K562 (cell line): Measurements from ENCODE around the gene SELENOO. TPM values are rescaled to one million over a fixed set of nuclear protein-coding genes. Genes with fewer than 3 reads are reported as not detected.

Experiments
- ATAC-seq: fragments of 200-7000 bp; cut with Tn5 transposase; 3 replicates; pipeline ENCODE4 v1.9.1; 2020; ENCODE audit warnings: moderate library complexity
- BruUV-seq: library from RNA; stranded (reverse); fragments of 400-500 nt; replicated peaks from 2 replicates; lab custom pipeline; 2021; lab: Mats Ljungman, UMichigan
- CTCF ChIA-PET: fragments of 300-600 bp; formaldehyde crosslinking; extraction: SDS; loops from one replicate; lab custom pipeline; 2021; ENCODE audit warnings: low intra/inter-chr PET ratio; lab: Yijun Ruan, JAX
- POLR2A ChIA-PET: fragments of 300-600, 350-650 bp; sonication (Branson Sonifier 250); formaldehyde crosslinking; extraction: SDS; loops from one replicate; lab custom pipeline; 2021; ENCODE audit warnings: antibody characterized with exemption, inconsistent platforms; lab: Yijun Ruan, JAX
- DNase-seq, 4 experiments: peaks; one replicate each; pipeline versions ENCODE4 v3.0.0 to v3.0.0-alpha.2; 2011 to 2018; ENCODE audit warnings: low spot score in 3 of 4, mixed read lengths in 3 of 4; ENCODE audit errors: extremely low read depth in 1 of 4
- FAIRE-seq: peaks from 2 replicates; lab custom pipeline; 2011; peaks lifted over from hg19 to GRCh38; lab: Jason Lieb, UNC
- H2AFZ ChIP-seq: 2 replicates; pipeline ENCODE4 v1.6.0; 2011; ENCODE audit warnings: low read depth, low read length, control low read depth, inconsistent platforms
- H3K27ac ChIP-seq: fragments of 200-600 bp; 3 replicates; pipeline ENCODE4 v1.8.0; 2011; ENCODE audit warnings: low read depth, mild to moderate bottlenecking, control low read depth, inconsistent platforms, low read length, moderate library complexity, mixed read lengths; ENCODE audit errors: extremely low read depth
- H3K27me3 ChIP-seq, 2 experiments: fragments of 300-600 bp in 1 of 2; 2 replicates in 1 of 2; 3 replicates in 1 of 2; pipeline versions ENCODE4 v1.6.0 to v1.8.0; 2011; ENCODE audit warnings: inconsistent platforms in 2 of 2, low read length in 2 of 2, mild to moderate bottlenecking in 1 of 2, mixed read lengths in 1 of 2, moderate library complexity in 1 of 2; ENCODE audit not compliant: control insufficient read depth in 2 of 2, insufficient read depth in 2 of 2
- H3K36me3 ChIP-seq: fragments of 300-600 bp; 3 replicates; pipeline ENCODE4 v1.8.0; 2011; ENCODE audit warnings: mild to moderate bottlenecking, low read length, inconsistent platforms; ENCODE audit not compliant: control insufficient read depth, insufficient read depth
- H3K4me1 ChIP-seq, 2 experiments: fragments of 200-600 bp in 1 of 2; replicated peaks in 1 of 2; 2 replicates in 1 of 2; 3 replicates in 1 of 2; pipeline versions ENCODE4 v1.5.1 to v1.8.0; 2011; ENCODE audit warnings: inconsistent platforms in 2 of 2, low read length in 2 of 2, mild to moderate bottlenecking in 1 of 2, mixed read lengths in 1 of 2, moderate library complexity in 1 of 2; ENCODE audit not compliant: control insufficient read depth in 2 of 2, insufficient read depth in 2 of 2
- H3K4me2 ChIP-seq: 2 replicates; pipeline ENCODE4 v1.6.1; 2011; ENCODE audit warnings: low read length, control low read depth, inconsistent platforms, mixed read lengths; ENCODE audit not compliant: insufficient read depth
- H3K4me3 ChIP-seq: fragments of 200-600 bp; sonication (generic), shearing (Covaris generic); 2 replicates; pipeline ENCODE4 v1.5.1; 2016; ENCODE audit warnings: control low read depth, inconsistent platforms
- H3K79me2 ChIP-seq: fragments of 200-600 bp; 3 replicates; pipeline ENCODE4 v1.8.0; 2011; ENCODE audit warnings: low read length, inconsistent platforms; ENCODE audit not compliant: control insufficient read depth, insufficient read depth
- H3K9ac ChIP-seq, 2 experiments: 2 replicates each; pipeline versions ENCODE4 v1.6.0 to v1.6.1; 2011; ENCODE audit warnings: low read depth in 2 of 2, low read length in 2 of 2, control low read depth in 1 of 2, inconsistent platforms in 1 of 2, mild to moderate bottlenecking in 1 of 2, mixed read lengths in 1 of 2; ENCODE audit not compliant: insufficient read depth in 1 of 2
- H3K9me1 ChIP-seq: one replicate; pipeline ENCODE4 v1.6.0; 2011; ENCODE audit warnings: inconsistent platforms, mild to moderate bottlenecking, low read length, moderate library complexity; ENCODE audit not compliant: control insufficient read depth, insufficient read depth
- H3K9me3 ChIP-seq: replicated peaks from 2 replicates; pipeline ENCODE4 v1.5.1; 2011; ENCODE audit warnings: low read depth, low read length, inconsistent platforms; ENCODE audit not compliant: control insufficient read depth, insufficient read depth
- H4K20me1 ChIP-seq: replicated peaks from 2 replicates; pipeline ENCODE4 v1.6.1; 2011; ENCODE audit warnings: low read length, inconsistent platforms, mixed read lengths; ENCODE audit not compliant: control insufficient read depth, insufficient read depth
- BCLAF1 ChIP-seq, 2 experiments: fragments of 450-650 bp in 1 of 2; IDR thresholded peaks; 2 replicates each; pipeline ENCODE4 v1.6.1; 2011 to 2017; ENCODE audit warnings: low read depth in 2 of 2, antibody characterized with exemption in 1 of 2, borderline replicate concordance in 1 of 2, low read length in 1 of 2, mild to moderate bottlenecking in 1 of 2, mixed read lengths in 1 of 2; ENCODE audit not compliant: control insufficient read depth in 1 of 2
- BRD9 ChIP-seq: fragments of 450-650 bp; IDR thresholded peaks from 2 replicates; pipeline ENCODE4 v1.6.1; 2018; ENCODE audit warnings: low read depth; ENCODE audit not compliant: partially characterized antibody
- FOXJ2 ChIP-seq: fragments of 200-800 bp; sonication (Bioruptor generic); IDR thresholded peaks from 2 replicates; pipeline ENCODE4 v1.6.1; 2016; ENCODE audit warnings: missing genetic modification characterization, missing compliant biosample characterization
- KDM2B ChIP-seq: fragments of 250-450 bp; sonication (Bioruptor Pico); IDR thresholded peaks from 2 replicates; pipeline ENCODE4 v1.8.0; 2021; ENCODE audit warnings: mild to moderate bottlenecking, moderate library complexity
- L3MBTL2 ChIP-seq: fragments of 450-650 bp; IDR thresholded peaks from 2 replicates; pipeline ENCODE4 v1.6.1; 2016; ENCODE audit warnings: mild to moderate bottlenecking, moderate library complexity
- MAZ ChIP-seq, 2 experiments: fragments of 450-650 bp in 1 of 2; sonication (generic) in 1 of 2; formaldehyde crosslinking; IDR thresholded peaks in 1 of 2; conservative IDR thresholded peaks in 1 of 2; 2 replicates each; pipeline versions ENCODE4 v1.4.0 to v1.5.0; 2020; ENCODE audit warnings: mild to moderate bottlenecking in 1 of 2, missing genetic modification reagents in 1 of 2
- SMAD1 ChIP-seq: fragments of 150-350 bp; IDR thresholded peaks from 2 replicates; pipeline ENCODE4 v1.6.1; 2014; ENCODE audit warnings: low read length, low read depth; ENCODE audit not compliant: partially characterized antibody
- SMARCC2 ChIP-seq: fragments of 450-650 bp; IDR thresholded peaks from 2 replicates; pipeline ENCODE4 v1.6.1; 2017; ENCODE audit warnings: antibody characterized with exemption, moderate library complexity, mild to moderate bottlenecking, low read depth
- THRB ChIP-seq: fragments of 450-650 bp; formaldehyde crosslinking; conservative IDR thresholded peaks from 2 replicates; pipeline ENCODE4 v1.4.0; 2022; ENCODE audit warnings: mild to moderate bottlenecking, missing genetic modification characterization
- ZKSCAN8 ChIP-seq: fragments of 200-800 bp; sonication (Bioruptor generic); IDR thresholded peaks from 2 replicates; pipeline ENCODE4 v1.6.1; 2016; ENCODE audit warnings: missing genetic modification characterization, missing compliant biosample characterization
- WGBS: fragments of 100-300 bp; shearing (Covaris generic); methylation state at CpG from one replicate; pipeline ENCODE4 v1.1.6; 2016; ENCODE audit warnings: low coverage, mixed read lengths; ENCODE audit not compliant: insufficient coverage; ENCODE audit errors: missing lambda C conversion rate; 5-methylcytosine and 5-hydroxymethylcytosine counted together
- in situ Hi-C: fragments of 300-500 bp; cut with MboI; formaldehyde crosslinking; loops from 4 replicates; pipeline ENCODE4 v1.15.0; 2018; ENCODE audit warnings: inconsistent platforms, mixed read lengths
- intact Hi-C: fragments of 100-400 bp; cut with micrococcal nuclease; formaldehyde crosslinking; loops from 2 replicates; pipeline ENCODE4 v1.14.2; 2022
- polyA plus RNA-seq, 8 experiments: library from polyadenylated mRNA; depleted of rRNA in 4 of 8; stranded (reverse) in 5 of 8; unstranded in 3 of 8; fragments of >200 nt; fragmentation: Nextera tagmentation in 2 of 8; fragmentation: Illumina TruSeq in 1 of 8; extraction: Ambion mirVana in 2 of 8; extraction: Trizol in 1 of 8; gene quantifications; 2 replicates each; pipeline versions ENCODE4 v1.2.1 to v1.2.3, GENCODE V29; 2011 to 2014; ENCODE audit warnings: inconsistent platforms in 1 of 8, missing spikeins in 1 of 8
- total RNA-seq, 7 experiments: library from RNA; depleted of rRNA in 6 of 7; stranded (reverse); fragments of >200 nt in 6 of 7; fragmentation: Illumina TruSeq in 2 of 7; extraction: Trizol in 2 of 7; gene quantifications; 2 replicates each; pipeline versions ENCODE4 v1.2.1 to v1.2.3, GENCODE V29; 2011 to 2021; ENCODE audit warnings: low replicate concordance in 1 of 7
- TF ChIP-seq, protein P1 (sequence below): fragments of 450-650 bp; IDR thresholded peaks from 2 replicates; pipeline ENCODE4 v1.6.1; 2018; ENCODE audit not compliant: partially characterized antibody

The SELENOO gene
- total and polyA plus RNA-seq, 9 of the 15 experiments (the other 6 are each of a cell fraction or from before 2014, with no cell fraction given): 0.37 to 24.9 (median 8.3) TPM

DNA sequence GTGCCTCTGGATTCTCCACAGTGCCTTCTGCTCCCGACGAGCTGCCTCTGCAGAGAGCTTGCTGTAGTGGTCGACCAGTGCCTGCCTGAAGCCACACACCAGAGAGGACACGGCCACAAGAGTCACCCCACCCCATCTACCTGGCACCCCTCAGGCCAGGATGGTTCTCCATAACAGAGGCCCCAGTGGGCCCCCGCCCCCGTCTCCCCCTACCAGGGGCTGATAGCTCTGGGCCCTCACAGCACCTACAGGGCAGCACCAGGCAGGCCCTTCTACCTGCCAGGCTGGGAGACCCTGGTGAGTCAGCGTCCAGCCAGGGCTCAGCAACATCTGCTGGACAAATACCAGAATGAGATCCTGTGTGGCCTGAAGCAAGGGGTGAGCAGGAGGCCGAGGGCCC, 21.7 kb downstream of the SELENOO start (continued):
- TF ChIP-seq L3MBTL2: no peak
- TF ChIP-seq ZKSCAN8 (CRISPR knock-in tag): no peak
- no peak for TF ChIP-seq SMARCC2

DNA sequence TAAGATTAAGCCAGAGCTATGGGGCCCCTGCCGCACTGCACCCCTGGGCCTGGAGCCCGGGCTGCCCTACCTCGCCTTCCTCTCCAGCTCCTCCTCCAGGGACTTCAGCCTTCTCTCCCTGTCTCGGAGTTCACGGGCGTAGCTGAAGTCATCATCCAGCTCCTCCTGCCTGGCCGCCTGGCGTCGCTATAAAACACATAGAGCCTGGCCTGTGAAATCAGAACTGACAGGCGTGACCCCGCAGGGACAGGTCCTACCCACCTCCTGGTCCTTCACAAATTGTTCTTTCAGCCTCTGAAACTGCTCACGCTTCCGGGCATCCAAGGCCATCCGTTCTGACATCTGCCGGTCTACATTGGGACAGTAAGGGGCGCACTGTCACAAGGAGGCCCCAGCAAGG, 23.3 kb downstream of the SELENOO start:
- no peaks in the 10 kb centered on the region for H3K79me2 ChIP-seq
- ATAC-seq (no peak), DNase-seq (no peak), FAIRE-seq (no peak)
- no peak overlapping the region for H3K4me3 ChIP-seq
- H3K4me1 ChIP-seq: peaks cover 0 to 29% of the 10 kb centered on the region in 2 experiments; a peak in 3 of 5 replicates
- H3K9ac ChIP-seq: no peak overlapping the region
- H3K27me3 ChIP-seq: no peaks in the 10 kb centered on the region
- no peaks in the 10 kb centered on the region for H4K20me1 ChIP-seq
- POLR2A ChIA-PET: no interaction called here
- H3K9me1 ChIP-seq: no peaks in the 10 kb centered on the region
- H3K4me2 ChIP-seq: no peak overlapping the region
- in situ Hi-C loops (no loop called here), intact Hi-C loops (no loop called here)
- WGBS: 95% methylated on average over 9 of the region's 16 CpGs
- H3K9me3 ChIP-seq: 0 out of 2 replicates have a peak, but pooled peaks cover 1% of the 10 kb centered on the region
- H3K36me3 ChIP-seq: peaks cover 64% of the 10 kb centered on the region; the same call in 2 of the 3 replicates
- BruUV-seq: no TSS peak
- H3K27ac ChIP-seq: no peak overlapping the region
- no peak overlapping the region for H2AFZ ChIP-seq
- no peak for TF ChIP-seq BCLAF1 (IDR thresholded peaks at IDR 0.05; ENCODE audit: borderline replicate concordance in 1 of 2, control insufficient read depth in 1 of 2, low read depth in 2 of 2, low read length in 1 of 2)
- TF ChIP-seq, protein P1, sequence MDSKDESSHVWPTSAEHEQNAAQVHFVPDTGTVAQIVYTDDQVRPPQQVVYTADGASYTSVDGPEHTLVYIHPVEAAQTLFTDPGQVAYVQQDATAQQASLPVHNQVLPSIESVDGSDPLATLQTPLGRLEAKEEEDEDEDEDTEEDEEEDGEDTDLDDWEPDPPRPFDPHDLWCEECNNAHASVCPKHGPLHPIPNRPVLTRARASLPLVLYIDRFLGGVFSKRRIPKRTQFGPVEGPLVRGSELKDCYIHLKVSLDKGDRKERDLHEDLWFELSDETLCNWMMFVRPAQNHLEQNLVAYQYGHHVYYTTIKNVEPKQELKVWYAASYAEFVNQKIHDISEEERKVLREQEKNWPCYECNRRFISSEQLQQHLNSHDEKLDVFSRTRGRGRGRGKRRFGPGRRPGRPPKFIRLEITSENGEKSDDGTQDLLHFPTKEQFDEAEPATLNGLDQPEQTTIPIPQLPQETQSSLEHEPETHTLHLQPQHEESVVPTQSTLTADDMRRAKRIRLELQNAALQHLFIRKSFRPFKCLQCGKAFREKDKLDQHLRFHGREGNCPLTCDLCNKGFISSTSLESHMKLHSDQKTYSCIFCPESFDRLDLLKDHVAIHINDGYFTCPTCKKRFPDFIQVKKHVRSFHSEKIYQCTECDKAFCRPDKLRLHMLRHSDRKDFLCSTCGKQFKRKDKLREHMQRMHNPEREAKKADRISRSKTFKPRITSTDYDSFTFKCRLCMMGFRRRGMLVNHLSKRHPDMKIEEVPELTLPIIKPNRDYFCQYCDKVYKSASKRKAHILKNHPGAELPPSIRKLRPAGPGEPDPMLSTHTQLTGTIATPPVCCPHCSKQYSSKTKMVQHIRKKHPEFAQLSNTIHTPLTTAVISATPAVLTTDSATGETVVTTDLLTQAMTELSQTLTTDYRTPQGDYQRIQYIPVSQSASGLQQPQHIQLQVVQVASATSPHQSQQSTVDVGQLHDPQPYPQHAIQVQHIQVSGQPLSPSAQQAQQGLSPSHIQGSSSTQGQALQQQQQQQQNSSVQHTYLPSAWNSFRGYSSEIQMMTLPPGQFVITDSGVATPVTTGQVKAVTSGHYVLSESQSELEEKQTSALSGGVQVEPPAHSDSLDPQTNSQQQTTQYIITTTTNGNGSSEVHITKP: no peak
- no peak for TF ChIP-seq KDM2B (CRISPR knock-in tag)
- TF ChIP-seq THRB (CRISPR knock-in tag): no peak
- TF ChIP-seq FOXJ2 (tag): no peak
- no peak for TF ChIP-seq MAZ (CRISPR knock-in tag; conservative IDR thresholded peaks at IDR 0.05 in 1 of 2, IDR thresholded peaks at IDR 0.05 in 1 of 2)
- TF ChIP-seq BRD9: no peak
- no peak for TF ChIP-seq SMAD1
- CTCF ChIA-PET: no interaction called here
